OCI-LY3 (cell line): ENCODE measurements around the gene CHMP4B.

Source experiments
- EZH2phosphoT487 ChIP-seq: fragments of 200-600 bp; shearing (Covaris generic); IDR thresholded peaks from 2 replicates; pipeline ENCODE4 v1.6.1; 2018; ENCODE audit warnings: antibody characterized with exemption, mixed run types, low read depth
- TF ChIP-seq, protein P1 (sequence below): fragments of 200-600, 300-600 bp; sonication (generic); IDR thresholded peaks from 2 replicates; pipeline ENCODE4 v1.5.1; 2014; ENCODE audit warnings: antibody characterized with exemption, low read length, low read depth

GRCh38 chr20:33816191-33816590 is 5.0 kb downstream of the CHMP4B start:
- TF ChIP-seq, protein P1, sequence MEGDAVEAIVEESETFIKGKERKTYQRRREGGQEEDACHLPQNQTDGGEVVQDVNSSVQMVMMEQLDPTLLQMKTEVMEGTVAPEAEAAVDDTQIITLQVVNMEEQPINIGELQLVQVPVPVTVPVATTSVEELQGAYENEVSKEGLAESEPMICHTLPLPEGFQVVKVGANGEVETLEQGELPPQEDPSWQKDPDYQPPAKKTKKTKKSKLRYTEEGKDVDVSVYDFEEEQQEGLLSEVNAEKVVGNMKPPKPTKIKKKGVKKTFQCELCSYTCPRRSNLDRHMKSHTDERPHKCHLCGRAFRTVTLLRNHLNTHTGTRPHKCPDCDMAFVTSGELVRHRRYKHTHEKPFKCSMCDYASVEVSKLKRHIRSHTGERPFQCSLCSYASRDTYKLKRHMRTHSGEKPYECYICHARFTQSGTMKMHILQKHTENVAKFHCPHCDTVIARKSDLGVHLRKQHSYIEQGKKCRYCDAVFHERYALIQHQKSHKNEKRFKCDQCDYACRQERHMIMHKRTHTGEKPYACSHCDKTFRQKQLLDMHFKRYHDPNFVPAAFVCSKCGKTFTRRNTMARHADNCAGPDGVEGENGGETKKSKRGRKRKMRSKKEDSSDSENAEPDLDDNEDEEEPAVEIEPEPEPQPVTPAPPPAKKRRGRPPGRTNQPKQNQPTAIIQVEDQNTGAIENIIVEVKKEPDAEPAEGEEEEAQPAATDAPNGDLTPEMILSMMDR, result no peak
- TF ChIP-seq EZH2phosphoT487, result no peak
